Keratinocyte (primary cell): ENCODE data around the gene IFT74.

ENCODE experiments used
- CTCF ChIP-seq, 3 experiments: IDR thresholded peaks in 1 of 3; conservative IDR thresholded peaks in 1 of 3; optimal IDR thresholded peaks in 1 of 3; 2 replicates in 2 of 3; 3 replicates in 1 of 3; pipeline versions ENCODE3 to v1.5.1; 2011; ENCODE audit warnings: low read length in 3 of 3, mild to moderate bottlenecking in 3 of 3, moderate library complexity in 2 of 3, control low read depth in 1 of 3, inconsistent platforms in 1 of 3; ENCODE audit not compliant: insufficient read depth in 2 of 3; ENCODE audit errors: extremely low read depth in 1 of 3
- EZH2 ChIP-seq: IDR thresholded peaks from one replicate; pipeline ENCODE4 v1.6.1; 2012; ENCODE audit warnings: inconsistent platforms, mild to moderate bottlenecking, low read length, moderate library complexity

GRCh38 chr9:27090231-27090630 is 134.0 kb downstream of the IFT74 start:
- TF ChIP-seq CTCF (optimal IDR thresholded peaks at IDR 0.05 in 1 of 3, IDR thresholded peaks at IDR 0.05 in 1 of 3, conservative IDR thresholded peaks at IDR 0.05 in 1 of 3; ENCODE audit: extremely low read depth in 1 of 3, insufficient read depth in 2 of 3, low read length in 3 of 3) (no peak), EZH2 (no peak)
